Activated CD4-positive, alpha-beta T cell treated with anti-CD3 and anti-CD28 coated beads, Interleukin-2, amount 10 ng/mL, durations not matched to agents 24 days and 14 days (primary cell): ENCODE data around the gene DHX57. TPM values are rescaled to one million over a fixed set of nuclear protein-coding genes. Genes with fewer than 3 reads are reported as not detected.
"Not testable (repeated sequence)": the region's sequence is repeated elsewhere in the genome, so short reads cannot be mapped to it uniquely, and the experiment has no call there.

Source experiments
- DNase-seq: peaks from one replicate; pipeline ENCODE4 v3.0.0; 2022
- H3K27ac Mint-ChIP-seq: one replicate; pipeline ENCODE4 v1.8.0; 2022; ENCODE audit warnings: mild to moderate bottlenecking, mixed read lengths
- H3K27me3 Mint-ChIP-seq: one replicate; pipeline ENCODE4 v1.8.0; 2022; ENCODE audit warnings: mixed read lengths
- H3K36me3 Mint-ChIP-seq: one replicate; pipeline ENCODE4 v1.8.0; 2022; ENCODE audit warnings: low read depth, mild to moderate bottlenecking, mixed read lengths
- H3K4me1 Mint-ChIP-seq: one replicate; pipeline ENCODE4 v1.8.0; 2021; ENCODE audit warnings: mixed read lengths
- H3K4me3 Mint-ChIP-seq: one replicate; pipeline ENCODE4 v1.8.0; 2022; ENCODE audit warnings: mild to moderate bottlenecking, moderate library complexity, mixed read lengths
- H3K9me3 Mint-ChIP-seq: one replicate; pipeline ENCODE4 v1.8.0; 2021; ENCODE audit warnings: mixed read lengths
- intact Hi-C: fragments of 100-400 bp; cut with micrococcal nuclease; formaldehyde crosslinking; loops from one replicate; pipeline ENCODE4 v1.15.1; 2023
- total RNA-seq: library from RNA; stranded (reverse); gene quantifications from 2 replicates; pipeline ENCODE4 v1.2.3, GENCODE V29; 2022

DHX57 gene
- total RNA-seq, 1 donor from 2014 or later, result 24.3 TPM

GRCh38 chr2:38775921-38776225 lies 99.9 kb downstream of the DHX57 start:
- no peak for DNase-seq
- Mint-ChIP-seq H3K4me3 (peak overlapping the region; percentile 59), H3K9me3 (no peaks in the 10 kb centered on the region), H3K4me1 (peaks cover 13% of the 10 kb centered on the region), H3K27ac (no peak overlapping the region), H3K36me3 (peaks cover 6% of the 10 kb centered on the region), H3K27me3 (peaks cover 18% of the 10 kb centered on the region)
- intact Hi-C loops, result no loop called here

DNA sequence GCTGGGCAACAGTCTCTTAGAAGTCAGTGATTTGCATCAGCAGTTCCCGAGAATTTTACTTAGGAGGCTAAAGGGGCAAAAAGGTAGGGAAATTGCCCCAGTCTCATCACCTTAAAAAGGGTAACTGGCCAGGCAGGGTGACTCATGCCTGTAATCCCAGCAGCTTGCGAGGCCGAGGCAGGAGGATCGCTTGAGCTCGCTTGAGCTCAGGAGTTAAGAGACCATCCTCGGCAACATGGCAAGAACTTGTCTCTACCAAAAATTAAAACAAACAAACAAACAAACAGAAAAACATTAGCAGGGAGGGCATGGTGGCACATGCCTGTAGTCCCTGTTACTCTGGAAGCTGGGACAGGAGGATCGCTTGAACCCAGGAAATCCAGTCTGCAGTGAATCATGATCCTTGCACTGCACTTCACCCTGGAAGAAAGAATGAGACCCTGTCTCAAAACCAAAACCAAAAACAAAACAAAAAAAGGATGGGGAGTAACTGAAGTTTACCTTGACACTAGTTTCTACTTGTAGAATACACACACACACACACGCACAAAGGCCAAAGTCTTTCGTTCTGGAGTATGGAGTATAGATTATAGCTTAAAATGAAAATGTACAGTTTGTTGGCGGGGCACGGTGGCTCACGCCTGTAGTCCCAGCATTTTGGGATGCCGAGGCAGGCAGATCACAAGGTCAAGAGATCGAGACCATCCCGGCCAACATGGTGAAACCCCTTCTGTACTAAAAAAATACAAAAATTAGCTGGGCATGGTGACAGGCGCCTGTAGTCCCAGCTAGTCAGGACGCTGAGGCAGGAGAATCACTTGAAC lies 100.4 kb downstream of the DHX57 start:
- Mint-ChIP-seq H3K4me3 (no peak overlapping the region), H3K4me1 (peaks cover 13% of the 10 kb centered on the region), H3K36me3 (peaks cover 6% of the 10 kb centered on the region), H3K27ac (no peak overlapping the region), H3K27me3 (peaks cover 20% of the 10 kb centered on the region), H3K9me3 (no peaks in the 10 kb centered on the region)
- intact Hi-C loops, result no loop called here
- no peak for DNase-seq

- H3K9me3 Mint-ChIP-seq, result no peaks in the 10 kb centered on the region
- peaks cover 20% of the 10 kb centered on the region for H3K27me3 Mint-ChIP-seq
Measured at GRCh38 chr2:38771632-38772031, 104.1 kb downstream of the DHX57 start.

GRCh38 chr2:38765551-38765950 lies 110.2 kb downstream of the DHX57 start:
- intact Hi-C loops, result no loop called here
- H3K27ac Mint-ChIP-seq, result no peak overlapping the region
- DNase-seq, result no peak
- H3K27me3 Mint-ChIP-seq, result no peaks in the 10 kb centered on the region
- H3K36me3 Mint-ChIP-seq, result no peaks in the 10 kb centered on the region
- H3K4me1 Mint-ChIP-seq, result peaks cover 3% of the 10 kb centered on the region
- H3K4me3 Mint-ChIP-seq, result no peak overlapping the region
- H3K9me3 Mint-ChIP-seq, result no peaks in the 10 kb centered on the region

More at GRCh38 chr2:38771632-38772031, 104.1 kb downstream of the DHX57 start:
- Mint-ChIP-seq H3K4me3 (no peak overlapping the region), H3K36me3 (no peaks in the 10 kb centered on the region), H3K27ac (no peak overlapping the region), H3K4me1 (peaks cover 4% of the 10 kb centered on the region)
- intact Hi-C loops, result no loop called here
- DNase-seq, result no peak

DNA sequence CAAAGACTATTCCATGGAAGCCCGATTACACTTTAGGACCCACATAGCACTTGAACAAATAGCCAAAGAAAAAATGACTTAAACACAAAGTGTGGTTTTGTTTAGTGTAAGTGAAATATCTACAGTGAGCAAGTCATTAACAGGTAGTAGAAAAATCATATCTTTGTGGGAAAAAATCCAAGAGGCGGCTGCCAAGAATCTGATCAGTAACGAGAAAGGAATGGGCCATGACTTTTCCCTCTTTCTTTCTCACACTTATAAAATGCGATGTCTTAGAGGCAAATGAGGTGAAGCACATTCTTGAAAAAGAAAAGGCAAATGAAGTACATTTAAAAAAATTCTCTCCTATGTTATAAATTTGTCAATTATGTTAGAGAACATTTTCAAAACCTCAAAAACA lies 110.6 kb downstream of the DHX57 start:
- no peak overlapping the region for H3K4me3 Mint-ChIP-seq
- no peaks in the 10 kb centered on the region for H3K27me3 Mint-ChIP-seq
- intact Hi-C loops, result no loop called here
- H3K36me3 Mint-ChIP-seq, result no peaks in the 10 kb centered on the region
- no peaks in the 10 kb centered on the region for H3K9me3 Mint-ChIP-seq
- DNase-seq, result no peak
- no peak overlapping the region for H3K27ac Mint-ChIP-seq
- peaks cover 3% of the 10 kb centered on the region for H3K4me1 Mint-ChIP-seq

DNA sequence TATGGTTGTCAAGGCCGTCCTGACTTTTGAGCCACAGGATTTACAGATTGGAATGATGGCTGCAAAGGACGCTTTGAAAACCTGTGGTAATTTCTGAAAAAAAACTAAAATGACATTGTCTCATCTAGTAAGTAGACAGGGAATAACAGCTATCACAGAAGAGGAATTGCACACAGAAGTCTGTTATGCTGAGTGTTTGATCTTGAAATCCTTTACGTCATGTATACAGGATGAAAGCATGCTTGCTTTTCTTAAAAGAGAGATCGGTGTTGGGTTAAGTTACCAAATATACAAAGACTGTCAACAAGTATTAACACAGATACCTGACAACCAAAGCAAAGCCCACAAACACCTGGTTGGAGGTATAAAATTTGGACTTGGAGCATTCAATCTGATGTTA lies 112.0 kb downstream of the DHX57 start:
- DNase-seq, result no peak
- Mint-ChIP-seq H3K27me3 (no peaks in the 10 kb centered on the region), H3K27ac (no peak overlapping the region), H3K4me3 (no peak overlapping the region), H3K9me3 (no peaks in the 10 kb centered on the region), H3K36me3 (no peaks in the 10 kb centered on the region), H3K4me1 (peaks cover 3% of the 10 kb centered on the region)
- intact Hi-C loops, result loop anchor here (1.0 kb wide), 1 partner anchor 12 kb away; the partner anchor contains the start of gene SRSF7

GRCh38 chr2:38763228-38763627 lies 112.5 kb downstream of the DHX57 start:
- H3K36me3 Mint-ChIP-seq, result no peaks in the 10 kb centered on the region
- H3K4me1 Mint-ChIP-seq, result peaks cover 3% of the 10 kb centered on the region
- intact Hi-C loops, result loop anchor here (1.0 kb wide), 1 partner anchor 12 kb away; the partner anchor contains the start of gene SRSF7
- H3K27ac Mint-ChIP-seq, result no peak overlapping the region
- H3K27me3 Mint-ChIP-seq, result no peaks in the 10 kb centered on the region
- peak; percentile 69 for DNase-seq
- H3K4me3 Mint-ChIP-seq, result no peak overlapping the region
- no peaks in the 10 kb centered on the region for H3K9me3 Mint-ChIP-seq

DNA sequence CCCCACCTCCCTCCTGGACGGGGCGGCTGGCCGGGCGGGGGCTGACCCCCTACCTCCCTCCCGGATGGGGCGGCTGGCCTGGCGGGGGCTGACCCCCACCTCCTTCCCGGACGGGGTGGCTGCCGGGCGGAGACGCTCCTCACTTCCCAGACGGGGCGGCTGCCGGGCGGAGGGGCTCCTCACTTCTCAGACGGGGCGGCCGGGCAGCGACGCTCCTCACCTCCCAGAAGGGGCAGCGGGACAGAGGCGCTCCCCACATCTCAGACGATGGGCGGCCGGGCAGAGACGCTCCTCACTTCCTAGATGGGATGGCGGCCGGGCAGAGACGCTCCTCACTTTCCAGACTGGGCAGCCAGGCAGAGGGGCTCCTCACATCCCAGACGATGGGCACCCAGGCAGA lies 119.8 kb downstream of the DHX57 start:
- H3K27ac Mint-ChIP-seq, DNase-seq, H3K27me3 Mint-ChIP-seq, H3K9me3 Mint-ChIP-seq, intact Hi-C loops, H3K36me3 Mint-ChIP-seq, H3K4me3 Mint-ChIP-seq: not testable (repeated sequence)
- H3K4me1 Mint-ChIP-seq, result peaks cover 15% of the 10 kb centered on the region

DNA sequence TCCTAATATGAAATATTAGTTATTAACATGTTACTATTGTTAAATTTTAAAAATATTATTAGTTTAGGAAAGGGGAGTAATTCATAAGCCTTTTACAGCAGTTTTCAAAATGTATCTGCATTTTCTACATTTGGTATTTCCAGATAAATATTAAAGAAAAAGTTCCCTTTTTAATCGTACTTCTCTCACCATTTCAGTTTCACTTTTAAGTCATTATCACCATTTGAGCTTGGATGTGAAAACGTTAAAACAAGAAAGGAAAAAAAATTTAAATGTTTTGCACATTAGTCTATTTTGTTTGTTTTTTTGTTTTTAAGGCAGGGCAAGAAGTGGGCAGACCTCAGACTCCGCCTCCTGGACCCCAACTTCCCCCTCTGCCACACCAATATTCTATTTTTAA lies 121.2 kb downstream of the DHX57 start:
- peak overlapping the region; percentile 59 for H3K4me3 Mint-ChIP-seq
- no peaks in the 10 kb centered on the region for H3K9me3 Mint-ChIP-seq
- intact Hi-C loops, result loop anchor here (5.0 kb wide), 1 partner anchor 368 kb away; the partner anchor contains the start of gene SOS1
- no peak for DNase-seq
- H3K27me3 Mint-ChIP-seq, result peaks cover 2% of the 10 kb centered on the region
- H3K27ac Mint-ChIP-seq, result no peak overlapping the region
- peaks cover 18% of the 10 kb centered on the region for H3K4me1 Mint-ChIP-seq
- peaks cover 15% of the 10 kb centered on the region for H3K36me3 Mint-ChIP-seq

DNA sequence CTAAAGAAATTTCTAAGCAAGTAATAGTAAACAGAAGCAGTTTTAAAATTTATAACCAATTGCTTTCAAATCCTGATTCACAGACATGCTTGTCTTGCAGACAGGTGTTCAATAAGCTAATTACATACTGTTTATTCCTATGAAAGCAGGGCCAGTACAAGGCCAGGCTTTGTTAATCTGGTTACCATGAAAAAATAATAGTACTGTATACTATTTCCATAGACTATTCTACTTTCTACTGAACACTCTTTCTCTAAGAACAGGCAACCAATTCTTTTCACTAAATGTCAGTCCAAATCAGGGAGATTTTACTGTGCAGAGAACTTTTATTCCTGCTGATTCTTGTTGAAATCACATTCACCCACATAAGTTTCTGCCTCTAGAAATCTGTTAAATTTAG lies 121.7 kb downstream of the DHX57 start:
- Mint-ChIP-seq H3K27ac (peak overlapping the region; percentile 40), H3K9me3 (no peaks in the 10 kb centered on the region), H3K4me3 (peak overlapping the region; percentile 55), H3K27me3 (peaks cover 2% of the 10 kb centered on the region), H3K4me1 (peaks cover 20% of the 10 kb centered on the region), H3K36me3 (peaks cover 19% of the 10 kb centered on the region)
- DNase-seq, result no peak
- intact Hi-C loops, result loop anchor here (5.0 kb wide), 1 partner anchor 368 kb away; the partner anchor contains the start of gene SOS1

DNA sequence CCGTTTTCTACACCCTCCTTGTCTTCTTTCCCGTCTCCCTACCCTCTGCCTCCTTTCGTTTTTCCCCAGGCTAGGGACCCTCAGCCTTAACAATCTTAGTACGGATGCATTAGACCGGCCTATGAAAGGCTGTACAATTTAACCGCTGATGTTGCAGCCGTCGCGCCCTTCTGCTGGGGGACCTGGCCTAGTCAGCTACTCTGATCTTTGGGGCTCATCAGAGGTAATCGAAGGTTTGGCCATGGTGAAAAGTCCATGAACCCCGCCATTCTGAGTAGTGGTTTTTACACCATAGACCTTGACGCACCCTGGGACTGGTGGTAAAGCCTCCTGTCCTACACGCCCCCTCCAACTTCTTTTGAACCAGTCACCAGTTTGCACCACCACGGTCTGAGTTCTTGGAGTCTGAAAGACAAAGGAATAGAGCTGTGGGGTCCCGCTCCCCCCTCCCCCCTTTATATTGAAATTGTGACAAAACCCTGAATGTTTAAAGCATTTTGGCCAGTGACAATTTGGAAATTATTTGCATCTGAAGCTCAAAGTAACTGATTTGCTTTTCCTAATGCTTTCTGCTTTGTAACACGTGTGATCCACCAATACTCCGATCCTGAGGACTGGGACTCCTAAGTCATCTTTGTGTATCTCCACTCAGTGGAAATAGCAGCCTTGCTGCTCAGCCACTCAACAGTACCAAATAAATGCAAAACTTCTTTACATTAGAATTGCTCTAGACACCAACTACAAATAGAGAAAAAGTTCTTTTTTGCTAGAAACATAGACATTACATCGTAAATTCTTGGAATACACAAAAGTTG lies 123.9 kb downstream of the DHX57 start:
- H3K36me3 Mint-ChIP-seq, result peaks cover 42% of the 10 kb centered on the region
- peaks cover 39% of the 10 kb centered on the region for H3K4me1 Mint-ChIP-seq
- no peak for DNase-seq

DNA sequence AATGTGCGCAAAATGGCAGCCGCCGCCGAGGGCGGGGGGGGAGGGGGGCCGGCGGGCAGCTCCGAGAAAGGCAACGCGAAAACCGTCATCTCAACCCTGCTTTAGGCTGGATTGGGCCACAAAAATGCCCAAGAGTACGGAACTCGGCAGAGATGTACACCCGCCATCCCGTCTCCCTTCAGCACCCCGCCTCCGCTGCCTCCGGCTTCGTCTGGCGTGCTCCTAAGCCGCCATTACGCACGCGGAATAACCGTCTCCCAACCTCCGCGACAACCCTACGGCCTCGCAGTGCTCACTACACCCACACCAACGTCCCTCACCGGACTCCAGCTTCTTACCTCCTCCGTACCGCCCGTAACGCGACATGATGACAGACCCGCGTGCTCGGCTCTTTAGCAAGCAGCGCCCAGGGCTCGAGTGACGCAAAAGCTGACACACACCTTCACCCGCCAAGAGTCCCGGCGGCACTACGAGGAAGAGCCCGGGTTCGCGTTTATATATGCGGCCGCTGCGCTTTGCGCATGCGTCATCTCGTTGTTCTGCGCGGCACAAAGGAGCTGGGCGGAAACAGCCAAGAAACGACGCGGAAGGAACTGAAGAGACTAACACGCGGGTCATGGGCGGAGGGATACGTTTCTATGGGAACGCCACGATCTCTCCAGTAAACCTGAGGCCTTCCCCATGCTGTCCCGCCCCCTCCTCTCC lies 124.7 kb downstream of the DHX57 start, which contains the start of gene SRSF7:
SRSF7 (minus strand) TSS at position 471 of the 705 bp plus-strand sequence; CDS start at position 366, 105 bp downstream.
- Mint-ChIP-seq H3K9me3 (no peaks in the 10 kb centered on the region), H3K4me3 (peak within 1 kb of the TSS; percentile 91), H3K27me3 (peaks cover 2% of the 10 kb centered on the region), H3K4me1 (peaks cover 47% of the 10 kb centered on the region), H3K27ac (peak within 1 kb of the TSS; percentile 98), H3K36me3 (peaks cover 49% of the 10 kb centered on the region)
- DNase-seq, result peak; percentile 99
- intact Hi-C loops, result loop anchor here (1.0 to 5.0 kb wide), 6 partner anchors 9 to 374 kb away; partner anchors contain the start of genes ATL2, GEMIN6 and SOS1

More for the DNA sequence above, 123.9 kb downstream of the DHX57 start:
- Mint-ChIP-seq H3K27ac (peak overlapping the region; percentile 98), H3K9me3 (no peaks in the 10 kb centered on the region), H3K27me3 (peaks cover 2% of the 10 kb centered on the region), H3K4me3 (peak overlapping the region; percentile 91)
- intact Hi-C loops, result loop anchor here (1.0 to 5.0 kb wide), 5 partner anchors 10 to 370 kb away; partner anchors contain the start of genes GEMIN6 and SOS1
